ENCODE data around the gene ANXA2.
"Not testable (repeated sequence)": the region's sequence is repeated elsewhere in the genome, so short reads cannot be mapped to it uniquely, and the experiment has no call there.

The ANXA2 gene

GRCh38 chr15:60338810-60339209, 59.0 kb downstream of the ANXA2 start:
- no peak for DNase-seq

GRCh38 chr15:60337076-60337475, 60.7 kb downstream of the ANXA2 start:
- no peak for DNase-seq

GRCh38 chr15:60335296-60335695, 62.5 kb downstream of the ANXA2 start:
- DNase-seq: not testable (repeated sequence)

- DNase-seq: peak; percentile 15
Observed at GRCh38 chr15:60328852-60329443, 68.8 kb downstream of the ANXA2 start.

- DNase-seq: no peak
Observed at GRCh38 chr15:60326824-60327654, 70.7 kb downstream of the ANXA2 start.

- no peak for DNase-seq
Observed at GRCh38 chr15:60326343-60326742, 71.4 kb downstream of the ANXA2 start.

- DNase-seq: no peak
Observed at GRCh38 chr15:60325905-60326304, 71.9 kb downstream of the ANXA2 start.

- no peak for DNase-seq
Observed at GRCh38 chr15:60324706-60325438, 72.9 kb downstream of the ANXA2 start.

- DNase-seq: no peak
Observed at GRCh38 chr15:60323322-60323721, 74.5 kb downstream of the ANXA2 start.

GRCh38 chr15:60320365-60320764, 77.4 kb downstream of the ANXA2 start:
- DNase-seq: no peak

- DNase-seq: no peak
Observed at GRCh38 chr15:60318216-60318867, 79.4 kb downstream of the ANXA2 start.

- no peak for DNase-seq
Observed at GRCh38 chr15:60316961-60317360, 80.8 kb downstream of the ANXA2 start.

- DNase-seq: no peak
Observed at GRCh38 chr15:60315878-60316277, 81.9 kb downstream of the ANXA2 start.

- no peak for DNase-seq
Observed at GRCh38 chr15:60313906-60314305, 83.9 kb downstream of the ANXA2 start.

GRCh38 chr15:60307034-60307433, 90.8 kb downstream of the ANXA2 start:
- no peak for DNase-seq

GRCh38 chr15:60301024-60301423, 96.8 kb downstream of the ANXA2 start:
- DNase-seq: no peak

- DNase-seq: no peak
Observed at GRCh38 chr15:60299452-60300047, 98.2 kb downstream of the ANXA2 start.
